Endothelial cell of umbilical vein (primary cell): ENCODE results near the gene NCOA7. TPM values are rescaled to one million over a fixed set of nuclear protein-coding genes. Genes with fewer than 3 reads are reported as not detected.
A peak's percentile ranks its signal among the peaks of the same experiment; 100 is the strongest.

Source experiments
- BruUV-seq: library from RNA; stranded (reverse); fragments of 400-500 nt; replicated peaks from 2 replicates; lab custom pipeline; 2021; lab: Mats Ljungman, UMichigan
- CTCF ChIA-PET: fragments of 300-600, 350-600 bp; sonication (Branson Sonifier 250); formaldehyde crosslinking; loops from one replicate; lab custom pipeline; 2021; ENCODE audit warnings: antibody characterized with exemption, inconsistent platforms; lab: Charles Lee
- POLR2A ChIA-PET: fragments of 300-600, 350-600 bp; sonication (Branson Sonifier 250); formaldehyde crosslinking; loops from one replicate; lab custom pipeline; 2021; ENCODE audit warnings: antibody characterized with exemption, inconsistent platforms; lab: Charles Lee
- DNase-seq: peaks from one replicate; pipeline ENCODE4 v3.0.0-alpha.2; 2011; ENCODE audit warnings: low read depth, low spot score
- FAIRE-seq: peaks from 2 replicates; lab custom pipeline; 2011; peaks lifted over from hg19 to GRCh38; lab: Jason Lieb, UNC
- H2AFZ ChIP-seq: 2 replicates; pipeline ENCODE4 v1.6.0; 2012; ENCODE audit warnings: low read depth, low read length, control low read depth, inconsistent platforms
- H3K27ac ChIP-seq: 2 replicates; pipeline ENCODE4 v1.5.1; 2011; ENCODE audit warnings: low read depth, mild to moderate bottlenecking, control low read depth, low read length, moderate library complexity; ENCODE audit not compliant: insufficient read depth
- H3K27me3 ChIP-seq, 2 experiments: 2 replicates each; pipeline versions ENCODE4 v1.6.0 to v1.6.1; 2011; ENCODE audit warnings: low read length in 2 of 2, mixed read lengths in 1 of 2; ENCODE audit not compliant: control insufficient read depth in 2 of 2, insufficient read depth in 2 of 2
- H3K36me3 ChIP-seq, 2 experiments: 2 replicates in 1 of 2; 3 replicates in 1 of 2; pipeline ENCODE4 v1.5.1; 2011; ENCODE audit warnings: low read length in 2 of 2, mild to moderate bottlenecking in 1 of 2, moderate library complexity in 1 of 2; ENCODE audit not compliant: control insufficient read depth in 2 of 2, insufficient read depth in 2 of 2; ENCODE audit errors: extremely low read depth in 1 of 2
- H3K4me1 ChIP-seq: 3 replicates; pipeline ENCODE4 v1.5.1; 2011; ENCODE audit warnings: mild to moderate bottlenecking, low read length; ENCODE audit not compliant: control insufficient read depth, insufficient read depth; ENCODE audit errors: extremely low read depth
- H3K4me2 ChIP-seq: 2 replicates; pipeline ENCODE4 v1.6.1; 2011; ENCODE audit warnings: low read length, control low read depth, mixed read lengths; ENCODE audit not compliant: insufficient read depth
- H3K4me3 ChIP-seq, 3 experiments: fragments of 200-600 bp in 1 of 3; sonication (generic), shearing (Covaris generic) in 1 of 3; replicated peaks in 1 of 3; 2 replicates each; pipeline ENCODE4 v1.5.1; 2011 to 2016; ENCODE audit warnings: control low read depth in 3 of 3, low read length in 3 of 3, mild to moderate bottlenecking in 2 of 3, inconsistent platforms in 1 of 3, low read depth in 1 of 3, moderate library complexity in 1 of 3; ENCODE audit not compliant: insufficient read depth in 1 of 3
- H3K79me2 ChIP-seq: 2 replicates; pipeline ENCODE4 v1.6.0; 2012; ENCODE audit warnings: low read length, inconsistent platforms; ENCODE audit not compliant: control insufficient read depth, insufficient read depth
- H3K9ac ChIP-seq: replicated peaks from 2 replicates; pipeline ENCODE3; 2011; ENCODE audit warnings: low read length, control low read depth; ENCODE audit not compliant: insufficient read depth; ENCODE audit errors: extremely low read depth
- H3K9me1 ChIP-seq: replicated peaks from 3 replicates; pipeline ENCODE4 v1.6.0; 2011; ENCODE audit warnings: mild to moderate bottlenecking, low read length; ENCODE audit not compliant: control insufficient read depth, insufficient read depth; ENCODE audit errors: extremely low read depth
- H3K9me3 ChIP-seq: replicated peaks from 2 replicates; pipeline ENCODE4 v1.5.1; 2012; ENCODE audit warnings: low read length, inconsistent platforms; ENCODE audit not compliant: control insufficient read depth, insufficient read depth
- H4K20me1 ChIP-seq: replicated peaks from 2 replicates; pipeline ENCODE3; 2011; ENCODE audit warnings: mild to moderate bottlenecking, low read length; ENCODE audit not compliant: control insufficient read depth, insufficient read depth; ENCODE audit errors: extremely low read depth
- EZH2 ChIP-seq: IDR thresholded peaks from 2 replicates; pipeline ENCODE4 v1.6.1; 2012; ENCODE audit warnings: borderline replicate concordance, low read depth, mild to moderate bottlenecking, moderate library complexity, low read length, inconsistent platforms; ENCODE audit not compliant: severe bottlenecking
- MYC ChIP-seq: IDR thresholded peaks from one replicate; pipeline ENCODE4 v1.6.1; 2011; ENCODE audit warnings: mild to moderate bottlenecking, low read depth, low read length
- POLR2A ChIP-seq: IDR thresholded peaks from 2 replicates; pipeline ENCODE4 v1.6.1; 2012; ENCODE audit warnings: low read depth, mild to moderate bottlenecking, control low read depth, low read length
- dilution Hi-C: fragments of 300-500 bp; cut with MboI; formaldehyde crosslinking; loops from one replicate; pipeline ENCODE4 v1.15.0; 2019; ENCODE audit warnings: low sequenced_read_pairs; ENCODE audit not compliant: extremely low pct_ligation_motif_present
- intact Hi-C: fragments of 100-400 bp; cut with micrococcal nuclease; formaldehyde crosslinking; loops from one replicate; pipeline ENCODE4 v1.10.0; 2022
- polyA plus RNA-seq, 4 experiments: library from polyadenylated mRNA; depleted of rRNA in 3 of 4; stranded (reverse) in 3 of 4; unstranded in 1 of 4; fragments of >200 nt; gene quantifications; 2 replicates each; pipeline versions ENCODE4 v1.2.1 to v1.2.3, GENCODE V29; 2011 to 2012; ENCODE audit warnings: missing spikeins in 1 of 4
- total RNA-seq: library from RNA; stranded (reverse); gene quantifications from 2 replicates; pipeline ENCODE4 v1.2.3, GENCODE V29; 2021
- TF ChIP-seq, protein P1 (sequence below), 2 donors: IDR thresholded peaks; 1 replicate in 1 of 2; 2 replicates in 1 of 2; pipeline ENCODE4 v1.5.1; 2011; ENCODE audit warnings: low read length in 2 of 2, mild to moderate bottlenecking in 2 of 2, moderate library complexity in 2 of 2, control low read depth in 1 of 2, inconsistent platforms in 1 of 2, low read depth in 1 of 2; ENCODE audit not compliant: insufficient read depth in 1 of 2; ENCODE audit errors: extremely low read depth in 1 of 2
- TF ChIP-seq, protein P2 (sequence below): IDR thresholded peaks from 2 replicates; pipeline ENCODE4 v1.6.1; 2011; ENCODE audit not compliant: insufficient read depth, insufficient read length

Gene NCOA7
- total and polyA plus RNA-seq, 2 donors (not counting 3 experiments of a cell fraction or from before 2014, with no cell fraction given) = 27.7 to 71.2 TPM

DNA sequence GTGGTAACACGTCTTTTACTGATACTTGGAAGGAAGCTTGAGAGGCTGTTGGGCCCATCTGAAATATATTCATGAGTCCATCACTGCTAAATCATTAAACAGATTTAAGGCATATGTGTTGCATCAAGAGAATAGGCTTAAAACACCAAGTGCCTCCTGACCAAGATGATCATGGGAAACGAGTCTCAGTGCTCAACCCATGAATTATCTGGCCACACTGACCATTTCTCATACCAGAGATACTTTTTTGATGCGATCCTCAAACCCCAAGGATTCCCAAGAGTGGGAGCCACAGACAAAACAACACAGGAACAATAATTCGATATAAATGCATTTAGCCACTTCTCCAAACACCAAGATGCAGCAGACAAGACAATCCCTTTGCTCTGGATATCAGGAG is 24.1 kb upstream of the NCOA7 start:
- H3K36me3 ChIP-seq = no peaks in the 10 kb centered on the region
- H3K9ac ChIP-seq = no peak overlapping the region
- dilution Hi-C loops = loop anchor here (10.0 kb wide), 1 partner anchor 452 kb away; no protein-coding TSS in a partner anchor
- BruUV-seq = no TSS peak
- H3K4me3 ChIP-seq = no peak overlapping the region
- H3K27ac ChIP-seq = no peak overlapping the region
- DNase-seq = no peak
- POLR2A ChIA-PET = no interaction called here
- no peaks in the 10 kb centered on the region for H3K9me1 ChIP-seq
- H4K20me1 ChIP-seq = no peaks in the 10 kb centered on the region
- intact Hi-C loops = no loop called here
- H3K9me3 ChIP-seq = no peaks in the 10 kb centered on the region
- H3K4me2 ChIP-seq = no peak overlapping the region
- peak; percentile 59 for FAIRE-seq
- H3K4me1 ChIP-seq = no peaks in the 10 kb centered on the region
- H3K79me2 ChIP-seq = no peaks in the 10 kb centered on the region
- CTCF ChIA-PET = interaction anchor here (1.7 to 7.1 kb wide), 5 partner anchors 7 to 896 kb away, joined by 6 to 114 read pairs (median 10); no protein-coding TSS in a partner anchor
- no peak overlapping the region for H2AFZ ChIP-seq
- H3K27me3 ChIP-seq = peaks cover 0 to 22% of the 10 kb centered on the region in 2 experiments
- TF ChIP-seq MYC = no peak

DNA sequence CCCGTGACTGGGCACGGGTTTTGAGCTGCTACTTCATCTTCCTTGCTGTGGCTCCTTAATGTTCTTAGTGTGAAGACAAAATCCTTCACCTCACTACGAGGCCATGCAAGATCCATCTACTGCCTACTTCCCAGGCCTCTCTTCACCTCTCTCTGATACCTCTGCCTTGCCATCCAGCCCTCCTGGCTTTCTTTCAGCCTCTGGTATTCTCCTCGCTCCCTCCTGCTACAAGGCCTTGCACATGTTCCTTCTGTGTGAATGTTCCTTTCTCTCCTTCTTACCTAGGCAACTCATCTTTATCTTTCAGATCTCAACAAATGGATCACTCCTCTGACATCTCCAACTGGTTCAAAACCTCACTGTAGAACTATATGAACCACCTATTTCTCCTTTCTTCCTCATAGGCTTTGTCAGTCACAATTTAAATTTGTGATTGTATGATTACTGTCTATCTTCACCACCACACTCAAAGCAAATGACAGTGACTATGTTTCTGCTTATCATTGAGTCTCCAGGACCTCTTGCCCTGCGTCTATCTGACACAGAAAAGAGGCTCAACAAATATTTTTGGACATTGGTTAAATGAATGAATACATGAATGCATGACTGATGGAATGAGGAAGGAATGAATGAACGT is 21.5 kb upstream of the NCOA7 start:
- H3K4me1 ChIP-seq = no peaks in the 10 kb centered on the region
- POLR2A ChIA-PET = no interaction called here

More for the DNA sequence above, 21.5 kb upstream of the NCOA7 start:
- CTCF ChIA-PET = interaction anchor here (1.5 to 7.1 kb wide), 4 partner anchors 10 to 616 kb away, joined by 3 to 114 read pairs (median 12); partner anchors contain the start of gene TPD52L1
- no peaks in the 10 kb centered on the region for H3K9me3 ChIP-seq
- H3K27ac ChIP-seq = no peak overlapping the region
- H3K9me1 ChIP-seq = no peaks in the 10 kb centered on the region
- no peaks in the 10 kb centered on the region for H4K20me1 ChIP-seq
- H3K4me3 ChIP-seq = no peak overlapping the region
- TF ChIP-seq, protein P1, sequence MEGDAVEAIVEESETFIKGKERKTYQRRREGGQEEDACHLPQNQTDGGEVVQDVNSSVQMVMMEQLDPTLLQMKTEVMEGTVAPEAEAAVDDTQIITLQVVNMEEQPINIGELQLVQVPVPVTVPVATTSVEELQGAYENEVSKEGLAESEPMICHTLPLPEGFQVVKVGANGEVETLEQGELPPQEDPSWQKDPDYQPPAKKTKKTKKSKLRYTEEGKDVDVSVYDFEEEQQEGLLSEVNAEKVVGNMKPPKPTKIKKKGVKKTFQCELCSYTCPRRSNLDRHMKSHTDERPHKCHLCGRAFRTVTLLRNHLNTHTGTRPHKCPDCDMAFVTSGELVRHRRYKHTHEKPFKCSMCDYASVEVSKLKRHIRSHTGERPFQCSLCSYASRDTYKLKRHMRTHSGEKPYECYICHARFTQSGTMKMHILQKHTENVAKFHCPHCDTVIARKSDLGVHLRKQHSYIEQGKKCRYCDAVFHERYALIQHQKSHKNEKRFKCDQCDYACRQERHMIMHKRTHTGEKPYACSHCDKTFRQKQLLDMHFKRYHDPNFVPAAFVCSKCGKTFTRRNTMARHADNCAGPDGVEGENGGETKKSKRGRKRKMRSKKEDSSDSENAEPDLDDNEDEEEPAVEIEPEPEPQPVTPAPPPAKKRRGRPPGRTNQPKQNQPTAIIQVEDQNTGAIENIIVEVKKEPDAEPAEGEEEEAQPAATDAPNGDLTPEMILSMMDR (IDR thresholded peaks at IDR 0.05; ENCODE audit: extremely low read depth in 1 of 2, insufficient read depth in 1 of 2, low read depth in 1 of 2, low read length in 2 of 2) = no peak
- TF ChIP-seq, protein P2, sequence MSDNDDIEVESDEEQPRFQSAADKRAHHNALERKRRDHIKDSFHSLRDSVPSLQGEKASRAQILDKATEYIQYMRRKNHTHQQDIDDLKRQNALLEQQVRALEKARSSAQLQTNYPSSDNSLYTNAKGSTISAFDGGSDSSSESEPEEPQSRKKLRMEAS = no peak
- TF ChIP-seq EZH2 = no peak
- no peak for TF ChIP-seq POLR2A
- FAIRE-seq = no peak
- no peak overlapping the region for H3K4me2 ChIP-seq
- no peak overlapping the region for H2AFZ ChIP-seq
- intact Hi-C loops (loop anchor here (1.0 to 2.0 kb wide), 3 partner anchors 458 to 898 kb away; partner anchors contain the start of gene TPD52L1), dilution Hi-C loops (loop anchor here (10.0 kb wide), 1 partner anchor 454 kb away; no protein-coding TSS in a partner anchor)
- BruUV-seq = no TSS peak
- no peak for DNase-seq
- H3K36me3 ChIP-seq = no peaks in the 10 kb centered on the region
- H3K27me3 ChIP-seq = peaks cover 4 to 19% of the 10 kb centered on the region in 2 experiments
- no peaks in the 10 kb centered on the region for H3K79me2 ChIP-seq
- H3K9ac ChIP-seq = no peak overlapping the region
